ENCODE data around the gene TCF7L1. TPM values are rescaled to one million over a fixed set of nuclear protein-coding genes. Genes with fewer than 3 reads are reported as not detected.

Gene TCF7L1
- polyA plus RNA-seq, 1 of the 3 experiments (the other 2 are of a cell fraction): 3.7 TPM

- H3K9ac ChIP-seq: peak overlapping the region; percentile 89
- H3K4me1 ChIP-seq (ENCODE audit: control insufficient read depth in 1 of 2, insufficient read depth in 2 of 2, low read depth in 1 of 2, low read length in 1 of 2): peaks cover 5 to 10% of the 10 kb centered on the region in 2 experiments; a peak in 2 of 4 replicates
- no peaks in the 10 kb centered on the region for H3K27me3 ChIP-seq (ENCODE audit: insufficient read depth)
- no peak for DNase-seq
- no peaks in the 10 kb centered on the region for H3K9me3 ChIP-seq
- H4K20me1 ChIP-seq (ENCODE audit: insufficient read depth): no peaks in the 10 kb centered on the region
- peak overlapping the region; percentile 82 for H3K4me2 ChIP-seq
- H2AFZ ChIP-seq (ENCODE audit: low read depth): peak overlapping the region; percentile 80
- no peaks in the 10 kb centered on the region for H3K9me2 ChIP-seq
- peak overlapping the region; percentile 75 to 89 for H3K4me3 ChIP-seq (ENCODE audit: low read depth in 2 of 2, low read length in 1 of 2)
- CTCF ChIA-PET: interaction anchor here (0.8 to 1.4 kb wide), 4 partner anchors 11 to 64 kb away, joined by 3 to 5 read pairs (median 4); partner anchors contain the start of gene TGOLN2
- WGBS (ENCODE audit: low lambda C conversion rate): 16% methylated on average over 3 of the region's 10 CpGs
- H3K79me2 ChIP-seq (ENCODE audit: insufficient read depth): peaks cover 63% of the 10 kb centered on the region
- no peaks in the 10 kb centered on the region for H3F3A ChIP-seq (replicated peaks; ENCODE audit: insufficient read depth)
- peaks cover 20 to 22% of the 10 kb centered on the region in 2 experiments for H3K36me3 ChIP-seq (replicated peaks in 1 of 2; ENCODE audit: control insufficient read depth in 1 of 2, insufficient read depth in 2 of 2, low read length in 1 of 2)
- peak overlapping the region in 1 of 2 experiments; percentile 42; a peak in 1 of 4 replicates for H3K27ac ChIP-seq (ENCODE audit: low read depth in 2 of 2, low read length in 1 of 2)
- TF ChIP-seq, protein P1, sequence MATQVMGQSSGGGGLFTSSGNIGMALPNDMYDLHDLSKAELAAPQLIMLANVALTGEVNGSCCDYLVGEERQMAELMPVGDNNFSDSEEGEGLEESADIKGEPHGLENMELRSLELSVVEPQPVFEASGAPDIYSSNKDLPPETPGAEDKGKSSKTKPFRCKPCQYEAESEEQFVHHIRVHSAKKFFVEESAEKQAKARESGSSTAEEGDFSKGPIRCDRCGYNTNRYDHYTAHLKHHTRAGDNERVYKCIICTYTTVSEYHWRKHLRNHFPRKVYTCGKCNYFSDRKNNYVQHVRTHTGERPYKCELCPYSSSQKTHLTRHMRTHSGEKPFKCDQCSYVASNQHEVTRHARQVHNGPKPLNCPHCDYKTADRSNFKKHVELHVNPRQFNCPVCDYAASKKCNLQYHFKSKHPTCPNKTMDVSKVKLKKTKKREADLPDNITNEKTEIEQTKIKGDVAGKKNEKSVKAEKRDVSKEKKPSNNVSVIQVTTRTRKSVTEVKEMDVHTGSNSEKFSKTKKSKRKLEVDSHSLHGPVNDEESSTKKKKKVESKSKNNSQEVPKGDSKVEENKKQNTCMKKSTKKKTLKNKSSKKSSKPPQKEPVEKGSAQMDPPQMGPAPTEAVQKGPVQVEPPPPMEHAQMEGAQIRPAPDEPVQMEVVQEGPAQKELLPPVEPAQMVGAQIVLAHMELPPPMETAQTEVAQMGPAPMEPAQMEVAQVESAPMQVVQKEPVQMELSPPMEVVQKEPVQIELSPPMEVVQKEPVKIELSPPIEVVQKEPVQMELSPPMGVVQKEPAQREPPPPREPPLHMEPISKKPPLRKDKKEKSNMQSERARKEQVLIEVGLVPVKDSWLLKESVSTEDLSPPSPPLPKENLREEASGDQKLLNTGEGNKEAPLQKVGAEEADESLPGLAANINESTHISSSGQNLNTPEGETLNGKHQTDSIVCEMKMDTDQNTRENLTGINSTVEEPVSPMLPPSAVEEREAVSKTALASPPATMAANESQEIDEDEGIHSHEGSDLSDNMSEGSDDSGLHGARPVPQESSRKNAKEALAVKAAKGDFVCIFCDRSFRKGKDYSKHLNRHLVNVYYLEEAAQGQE (IDR thresholded peaks at IDR 0.05; ENCODE audit: low read depth, low read length): no peak
- TF ChIP-seq YY1 (IDR thresholded peaks at IDR 0.05; ENCODE audit: low read depth) (no peak), NRF1 (IDR thresholded peaks at IDR 0.05; ENCODE audit: low read depth, low read length) (no peak), ZBTB33 (IDR thresholded peaks at IDR 0.05; ENCODE audit: borderline replicate concordance, low read depth) (no peak), EP300 (IDR thresholded peaks at IDR 0.05; ENCODE audit: borderline replicate concordance in 1 of 2, low read depth in 1 of 2, low read length in 1 of 2) (no peak)
- POLR2A ChIA-PET: interaction anchor here (1.0 to 2.5 kb wide), 7 partner anchors 14 to 257 kb away, joined by 3 to 14 read pairs (median 5); partner anchors contain the start of genes C2orf68, MAT2A, SH2D6 and TGOLN2
Observed at GRCh38 chr2:85355073-85355410, 221.8 kb downstream of the TCF7L1 start.

DNA sequence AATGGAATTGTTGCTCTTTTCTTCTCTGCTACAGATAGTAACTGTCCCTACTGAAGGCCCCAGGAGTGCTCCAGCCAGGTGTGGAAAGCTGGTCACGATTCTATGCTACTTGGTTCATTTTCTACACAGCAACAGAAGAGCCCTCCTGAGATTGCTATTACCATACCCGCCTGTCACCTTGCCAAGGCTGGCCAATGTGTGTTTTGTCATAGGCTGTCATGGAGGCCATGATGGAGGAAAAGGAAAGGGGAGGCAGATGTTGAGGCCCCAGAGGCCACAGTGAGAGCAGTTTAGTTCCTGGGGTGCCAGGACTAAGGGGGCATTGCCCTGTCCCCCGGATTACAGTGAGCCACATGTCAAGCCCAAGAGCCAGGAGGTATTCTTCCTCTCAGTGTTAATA is 222.3 kb downstream of the TCF7L1 start:
- TF ChIP-seq FOXJ3 (CRISPR knock-in tag; IDR thresholded peaks at IDR 0.05) (no peak), FOXM1 (IDR thresholded peaks at IDR 0.05; ENCODE audit: low read depth) (no peak), RCOR1 (IDR thresholded peaks at IDR 0.05; ENCODE audit: low read length) (no peak), NRF1 (IDR thresholded peaks at IDR 0.05; ENCODE audit: low read depth, low read length) (no peak), GATA2 (CRISPR knock-in tag; IDR thresholded peaks at IDR 0.05) (no peak), GABPA (IDR thresholded peaks at IDR 0.05; ENCODE audit: low read depth) (no peak), SIN3A (IDR thresholded peaks at IDR 0.05; ENCODE audit: borderline replicate concordance, low read depth, low read length) (no peak), TAF1 (IDR thresholded peaks at IDR 0.05; ENCODE audit: borderline replicate concordance, low read depth, low read length) (no peak)
- TF ChIP-seq, protein P1 (IDR thresholded peaks at IDR 0.05; ENCODE audit: low read depth, low read length): no peak
- H2AFZ ChIP-seq (ENCODE audit: low read depth): peak overlapping the region; percentile 80
- H3K4me3 ChIP-seq (ENCODE audit: low read depth in 2 of 2, low read length in 1 of 2): peak overlapping the region; percentile 75 to 89
- ChIA-PET POLR2A (interaction anchor here (1.5 kb wide), 1 partner anchor 183 kb away, joined by 7 read pairs; the partner anchor contains the start of gene MAT2A), CTCF (interaction anchor here (1.4 kb wide), 1 partner anchor 19 kb away, joined by 4 read pairs; no protein-coding TSS in a partner anchor)
- peaks cover 17 to 22% of the 10 kb centered on the region in 2 experiments for H3K36me3 ChIP-seq (replicated peaks in 1 of 2; ENCODE audit: control insufficient read depth in 1 of 2, insufficient read depth in 2 of 2, low read length in 1 of 2)
- WGBS (ENCODE audit: low lambda C conversion rate): 70% methylated on average over 3 of the region's 3 CpGs
- DNase-seq: no peak
- peaks cover 5 to 10% of the 10 kb centered on the region in 2 experiments; a peak in 2 of 4 replicates for H3K4me1 ChIP-seq (ENCODE audit: control insufficient read depth in 1 of 2, insufficient read depth in 2 of 2, low read depth in 1 of 2, low read length in 1 of 2)
- no peaks in the 10 kb centered on the region for H3F3A ChIP-seq (replicated peaks; ENCODE audit: insufficient read depth)
- no peak overlapping the region for H3K27ac ChIP-seq (ENCODE audit: low read depth in 2 of 2, low read length in 1 of 2)
- peak overlapping the region; percentile 89; the same call in 1 of the 2 replicates for H3K9ac ChIP-seq
- peak overlapping the region; percentile 82 for H3K4me2 ChIP-seq
- H3K79me2 ChIP-seq (ENCODE audit: insufficient read depth): peaks cover 63% of the 10 kb centered on the region
- no peaks in the 10 kb centered on the region for H3K9me2 ChIP-seq
- H4K20me1 ChIP-seq (ENCODE audit: insufficient read depth): no peaks in the 10 kb centered on the region
- no peaks in the 10 kb centered on the region for H3K9me3 ChIP-seq
- no peaks in the 10 kb centered on the region for H3K27me3 ChIP-seq (ENCODE audit: insufficient read depth)

Measured in SK-N-SH (cell line).